Activated CD4-positive, CD25-positive, alpha-beta regulatory T cell treated with anti-CD3 and anti-CD28 coated beads, Interleukin-2, amount 50 U/mL, for 16 hours (primary cell): ENCODE results near the gene OPCML.

Experiments used
- DNase-seq: peaks from one replicate; pipeline ENCODE4 v3.0.0-alpha.2; 2020; ENCODE audit warnings: low read depth, low spot score

The OPCML gene

GRCh38 chr11:133503776-133504175, 28.5 kb downstream of the OPCML start:
- DNase-seq = no peak

- DNase-seq = no peak
These were observed 29.1 kb downstream of the OPCML start for GRCh38 chr11:133503236-133503635.

GRCh38 chr11:133501643-133502539, 30.4 kb downstream of the OPCML start:
- no peak for DNase-seq

- DNase-seq = no peak
These were observed 31.4 kb downstream of the OPCML start for GRCh38 chr11:133500936-133501335.

- DNase-seq = no peak
These were observed 31.9 kb downstream of the OPCML start for GRCh38 chr11:133500435-133500834.

- DNase-seq = no peak
These were observed 33.3 kb downstream of the OPCML start for GRCh38 chr11:133498969-133499368.

- no peak for DNase-seq
These were observed 34.7 kb downstream of the OPCML start for GRCh38 chr11:133497477-133498140.

GRCh38 chr11:133492895-133493294, 39.4 kb downstream of the OPCML start:
- DNase-seq = no peak

GRCh38 chr11:133491680-133492383, 40.5 kb downstream of the OPCML start:
- no peak for DNase-seq

- no peak for DNase-seq
These were observed 51.6 kb downstream of the OPCML start for GRCh38 chr11:133480722-133481121.

GRCh38 chr11:133479209-133479608, 53.1 kb downstream of the OPCML start:
- no peak for DNase-seq

- DNase-seq = no peak
These were observed 55.1 kb downstream of the OPCML start for GRCh38 chr11:133477251-133477625.

- no peak for DNase-seq
These were observed 55.6 kb downstream of the OPCML start for GRCh38 chr11:133476570-133477250.

- no peak for DNase-seq
These were observed 57.8 kb downstream of the OPCML start for GRCh38 chr11:133474461-133474860.

- no peak for DNase-seq
These were observed 64.6 kb downstream of the OPCML start for GRCh38 chr11:133467686-133468085.

GRCh38 chr11:133443206-133443747, 89.0 kb downstream of the OPCML start:
- no peak for DNase-seq

- no peak for DNase-seq
These were observed 90.2 kb downstream of the OPCML start for GRCh38 chr11:133441964-133442660.

GRCh38 chr11:133425992-133426391, 106.3 kb downstream of the OPCML start:
- no peak for DNase-seq

- no peak for DNase-seq
These were observed 107.1 kb downstream of the OPCML start for GRCh38 chr11:133425245-133425644.

- no peak for DNase-seq
These were observed 114.1 kb downstream of the OPCML start for GRCh38 chr11:133418218-133418617.

- DNase-seq = no peak
These were observed 117.8 kb downstream of the OPCML start for GRCh38 chr11:133414506-133414905.
